ENCODE data around the gene DHTKD1. TPM values are rescaled to one million over a fixed set of nuclear protein-coding genes. Genes with fewer than 3 reads are reported as not detected.

DHTKD1 gene
- total RNA-seq, 1 experiment from 2014 or later, result 32.4 TPM

DNA sequence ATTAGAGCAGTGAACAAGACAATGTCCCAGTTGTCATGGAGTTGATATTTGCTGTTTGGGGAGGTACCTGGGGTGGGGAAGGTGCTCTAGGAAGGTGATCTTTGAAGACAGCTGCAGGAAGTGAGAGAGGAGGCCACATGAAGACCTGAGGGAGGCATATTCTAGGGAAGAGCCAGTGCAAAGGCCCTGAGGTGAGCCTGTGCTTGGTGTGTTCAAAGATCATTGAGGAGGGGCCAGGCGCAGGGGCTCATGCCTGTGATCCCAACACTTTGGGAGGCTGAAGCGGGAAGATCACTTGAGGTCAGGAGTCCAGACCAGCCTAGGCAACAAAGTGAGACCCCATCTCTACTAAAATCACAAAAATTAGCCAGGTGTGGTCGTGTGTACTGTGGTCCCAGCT lies 75.8 kb downstream of the DHTKD1 start:
- H3K27ac ChIP-seq (ENCODE audit: low read depth, low read length, poor library complexity, severe bottlenecking), result no peak overlapping the region
- BruUV-seq (replicated peaks), result no TSS peak
- POLR2A ChIA-PET (ENCODE audit: low non-redundant PET), result no interaction called here

DNA sequence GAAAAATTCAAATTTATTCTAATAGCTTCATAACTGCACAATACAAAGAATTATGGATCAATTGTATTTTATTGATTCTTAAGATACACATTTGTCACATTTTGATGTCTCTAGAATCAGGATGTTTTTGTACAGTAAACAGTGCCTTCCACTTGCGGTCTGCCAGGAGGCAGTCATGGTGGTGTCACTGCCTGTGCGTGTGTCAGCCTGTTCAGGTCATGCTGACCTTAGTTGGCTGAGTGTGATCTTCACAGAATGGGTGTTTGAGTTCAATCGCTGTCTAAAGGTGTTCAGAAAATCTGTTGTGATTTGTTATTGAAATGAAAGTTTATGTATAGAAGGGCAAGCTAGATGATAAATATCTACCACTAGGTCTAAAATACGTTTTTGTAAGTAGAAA lies 81.4 kb downstream of the DHTKD1 start:
- Histone ChIP-seq H3K36me3 (ENCODE audit: insufficient read depth, low read length, poor library complexity, severe bottlenecking) (peaks cover 4% of the 10 kb centered on the region), H3K9me3 (ENCODE audit: low read depth, low read length, poor library complexity, severe bottlenecking) (no peaks in the 10 kb centered on the region), H3K27me3 (replicated peaks; ENCODE audit: insufficient read depth, low read depth, low read length, poor library complexity) (no peaks in the 10 kb centered on the region), H3K4me3 (ENCODE audit: low read depth, low read length, poor library complexity, severe bottlenecking) (no peak overlapping the region), H3K4me1 (ENCODE audit: insufficient read depth, low read length, poor library complexity, severe bottlenecking) (no peaks in the 10 kb centered on the region), H3K27ac (ENCODE audit: low read depth, low read length, poor library complexity, severe bottlenecking) (no peak overlapping the region)
- TF ChIP-seq EZH2 (IDR thresholded peaks at IDR 0.05; ENCODE audit: borderline replicate concordance, low read depth, low read length, poor library complexity, severe bottlenecking), result no peak
- TF ChIP-seq, protein P1, sequence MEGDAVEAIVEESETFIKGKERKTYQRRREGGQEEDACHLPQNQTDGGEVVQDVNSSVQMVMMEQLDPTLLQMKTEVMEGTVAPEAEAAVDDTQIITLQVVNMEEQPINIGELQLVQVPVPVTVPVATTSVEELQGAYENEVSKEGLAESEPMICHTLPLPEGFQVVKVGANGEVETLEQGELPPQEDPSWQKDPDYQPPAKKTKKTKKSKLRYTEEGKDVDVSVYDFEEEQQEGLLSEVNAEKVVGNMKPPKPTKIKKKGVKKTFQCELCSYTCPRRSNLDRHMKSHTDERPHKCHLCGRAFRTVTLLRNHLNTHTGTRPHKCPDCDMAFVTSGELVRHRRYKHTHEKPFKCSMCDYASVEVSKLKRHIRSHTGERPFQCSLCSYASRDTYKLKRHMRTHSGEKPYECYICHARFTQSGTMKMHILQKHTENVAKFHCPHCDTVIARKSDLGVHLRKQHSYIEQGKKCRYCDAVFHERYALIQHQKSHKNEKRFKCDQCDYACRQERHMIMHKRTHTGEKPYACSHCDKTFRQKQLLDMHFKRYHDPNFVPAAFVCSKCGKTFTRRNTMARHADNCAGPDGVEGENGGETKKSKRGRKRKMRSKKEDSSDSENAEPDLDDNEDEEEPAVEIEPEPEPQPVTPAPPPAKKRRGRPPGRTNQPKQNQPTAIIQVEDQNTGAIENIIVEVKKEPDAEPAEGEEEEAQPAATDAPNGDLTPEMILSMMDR (conservative IDR thresholded peaks at IDR 0.05; ENCODE audit: low read depth, low read length), result no peak
- DNase-seq (ENCODE audit: low spot score), result no peak
- BruUV-seq (replicated peaks), result no TSS peak
- POLR2A ChIA-PET (ENCODE audit: low non-redundant PET), result no interaction called here
- intact Hi-C loops (cut with micrococcal nuclease; ENCODE audit: unreplicated experiment), result no loop called here
- CTCF ChIA-PET, result no interaction called here

More for the DNA sequence above, 75.8 kb downstream of the DHTKD1 start:
- CTCF ChIA-PET, result no interaction called here
- no peaks in the 10 kb centered on the region for H3K4me1 ChIP-seq (ENCODE audit: insufficient read depth, low read length, poor library complexity, severe bottlenecking)
- H3K36me3 ChIP-seq (ENCODE audit: insufficient read depth, low read length, poor library complexity, severe bottlenecking), result peaks cover 24% of the 10 kb centered on the region
- DNase-seq (ENCODE audit: low spot score), result no peak
- H3K4me3 ChIP-seq (ENCODE audit: low read depth, low read length, poor library complexity, severe bottlenecking), result no peak overlapping the region
- intact Hi-C loops (cut with micrococcal nuclease; ENCODE audit: unreplicated experiment), result no loop called here
- no peaks in the 10 kb centered on the region for H3K27me3 ChIP-seq (replicated peaks; ENCODE audit: insufficient read depth, low read depth, low read length, poor library complexity)
- no peak for TF ChIP-seq EZH2 (IDR thresholded peaks at IDR 0.05; ENCODE audit: borderline replicate concordance, low read depth, low read length, poor library complexity, severe bottlenecking)
- TF ChIP-seq, protein P1 (conservative IDR thresholded peaks at IDR 0.05; ENCODE audit: low read depth, low read length), result no peak
- no peaks in the 10 kb centered on the region for H3K9me3 ChIP-seq (ENCODE audit: low read depth, low read length, poor library complexity, severe bottlenecking)

DNA sequence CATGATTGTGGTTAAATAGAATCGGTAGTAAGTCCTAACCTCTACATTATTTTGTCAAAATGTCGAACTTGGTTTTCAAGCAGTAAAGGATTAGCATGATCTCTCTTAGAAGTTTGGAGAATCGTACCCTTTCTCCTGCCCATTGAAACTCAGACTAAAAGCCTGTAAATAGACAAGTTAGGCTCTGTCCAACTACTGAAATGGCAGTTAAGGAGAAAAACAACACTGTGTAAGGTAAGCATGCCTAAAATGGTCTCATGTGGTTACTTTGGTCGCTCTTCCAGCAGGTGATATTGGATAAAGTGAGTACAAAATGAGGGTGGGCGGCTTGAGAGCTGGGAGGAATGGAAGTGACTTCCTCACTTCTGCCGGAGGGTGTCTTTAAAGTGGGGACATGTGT lies 85.8 kb downstream of the DHTKD1 start:
- no peaks in the 10 kb centered on the region for H3K27me3 ChIP-seq (replicated peaks; ENCODE audit: insufficient read depth, low read depth, low read length, poor library complexity)
- TF ChIP-seq, protein P1 (conservative IDR thresholded peaks at IDR 0.05; ENCODE audit: low read depth, low read length), result no peak
- no peak for TF ChIP-seq EZH2 (IDR thresholded peaks at IDR 0.05; ENCODE audit: borderline replicate concordance, low read depth, low read length, poor library complexity, severe bottlenecking)
- DNase-seq (ENCODE audit: low spot score), result no peak
- ChIA-PET POLR2A (ENCODE audit: low non-redundant PET) (no interaction called here), CTCF (no interaction called here)
- H3K4me3 ChIP-seq (ENCODE audit: low read depth, low read length, poor library complexity, severe bottlenecking), result no peak overlapping the region
- no peaks in the 10 kb centered on the region for H3K4me1 ChIP-seq (ENCODE audit: insufficient read depth, low read length, poor library complexity, severe bottlenecking)
- no peaks in the 10 kb centered on the region for H3K9me3 ChIP-seq (ENCODE audit: low read depth, low read length, poor library complexity, severe bottlenecking)
- H3K36me3 ChIP-seq (ENCODE audit: insufficient read depth, low read length, poor library complexity, severe bottlenecking), result peaks cover 18% of the 10 kb centered on the region
- no peak overlapping the region for H3K27ac ChIP-seq (ENCODE audit: low read depth, low read length, poor library complexity, severe bottlenecking)
- BruUV-seq (replicated peaks), result no TSS peak
- intact Hi-C loops (cut with micrococcal nuclease; ENCODE audit: unreplicated experiment), result no loop called here
